Measurements from ENCODE around the gene FAM217A. TPM values are rescaled to one million over a fixed set of nuclear protein-coding genes. Genes with fewer than 3 reads are reported as not detected.

FAM217A gene
- total and polyA plus RNA-seq, 2 of the 13 experiments (the other 11 are each of a cell fraction or from before 2014, with no cell fraction given) = not detected

DNA sequence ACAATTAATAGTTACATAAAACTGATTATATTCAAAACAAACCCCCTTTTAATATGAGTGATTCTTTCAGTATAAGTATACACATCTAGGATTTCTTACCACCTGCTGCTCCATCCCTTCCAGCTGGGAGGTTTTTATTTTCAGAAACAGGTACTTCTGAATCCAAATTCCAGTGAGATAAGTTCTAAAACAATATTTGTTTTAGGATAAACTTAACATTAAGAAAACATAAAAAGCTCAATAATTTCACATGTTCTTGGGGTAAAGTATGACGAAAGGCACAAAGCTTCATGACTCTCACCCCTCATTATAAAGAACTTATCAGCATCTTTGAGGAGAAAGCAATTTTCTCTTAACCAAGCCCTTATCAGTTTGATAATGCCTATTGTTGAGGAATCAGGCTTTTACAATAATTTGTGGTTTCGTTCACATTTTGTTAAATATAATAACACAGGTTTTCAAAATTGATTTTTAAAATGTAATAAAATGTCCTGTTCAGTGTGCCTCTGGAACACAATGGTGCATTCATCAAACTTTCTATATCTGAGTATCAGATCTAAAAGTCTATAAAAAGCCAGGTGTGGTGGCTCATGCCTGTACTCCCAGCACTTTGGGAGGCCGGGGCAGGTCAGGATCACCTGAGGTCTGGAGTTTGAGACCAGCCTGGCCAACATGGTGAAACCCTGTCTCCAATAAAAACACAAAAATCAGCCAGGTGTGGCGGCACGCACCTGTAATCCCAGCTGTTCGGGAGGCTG lies 4.3 kb downstream of the FAM217A start:
- ATAC-seq (no peak), FAIRE-seq (no peak), DNase-seq (ENCODE audit: low spot score) (no peak)
- no peak overlapping the region for H2AFZ ChIP-seq (ENCODE audit: low read length)
- H4K20me1 ChIP-seq (ENCODE audit: insufficient read depth, low read length) = no peaks in the 10 kb centered on the region
- TF ChIP-seq NFE2 (CRISPR knock-in tag; IDR thresholded peaks at IDR 0.05) = no peak
- no peak for TF ChIP-seq XBP1 (CRISPR knock-in tag; IDR thresholded peaks at IDR 0.05)
- TF ChIP-seq ZNF781 (CRISPR knock-in tag; IDR thresholded peaks at IDR 0.05; ENCODE audit: borderline replicate concordance, not compliant biosample characterization) = no peak
- TF ChIP-seq, protein P1, sequence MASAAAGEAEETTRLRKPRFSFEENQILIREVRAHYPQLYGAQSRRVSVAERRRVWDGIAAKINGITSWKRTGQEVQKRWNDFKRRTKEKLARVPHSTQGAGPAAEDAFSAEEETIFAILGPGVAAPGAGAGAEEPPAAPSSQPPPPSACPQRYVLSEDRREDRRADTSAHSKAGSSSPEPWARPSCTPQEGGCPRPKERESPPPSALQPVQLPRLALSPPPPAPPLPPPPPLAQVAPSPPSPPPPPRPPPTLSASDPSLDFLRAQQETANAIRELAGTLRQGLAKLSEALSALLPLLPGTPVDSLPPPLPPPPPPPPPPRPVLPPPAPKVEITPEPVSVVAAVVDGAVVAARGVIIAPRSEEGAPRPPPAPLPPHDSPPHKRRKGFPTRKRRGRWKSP (CRISPR knock-in tag; IDR thresholded peaks at IDR 0.05) = no peak
- TF ChIP-seq, protein P2, sequence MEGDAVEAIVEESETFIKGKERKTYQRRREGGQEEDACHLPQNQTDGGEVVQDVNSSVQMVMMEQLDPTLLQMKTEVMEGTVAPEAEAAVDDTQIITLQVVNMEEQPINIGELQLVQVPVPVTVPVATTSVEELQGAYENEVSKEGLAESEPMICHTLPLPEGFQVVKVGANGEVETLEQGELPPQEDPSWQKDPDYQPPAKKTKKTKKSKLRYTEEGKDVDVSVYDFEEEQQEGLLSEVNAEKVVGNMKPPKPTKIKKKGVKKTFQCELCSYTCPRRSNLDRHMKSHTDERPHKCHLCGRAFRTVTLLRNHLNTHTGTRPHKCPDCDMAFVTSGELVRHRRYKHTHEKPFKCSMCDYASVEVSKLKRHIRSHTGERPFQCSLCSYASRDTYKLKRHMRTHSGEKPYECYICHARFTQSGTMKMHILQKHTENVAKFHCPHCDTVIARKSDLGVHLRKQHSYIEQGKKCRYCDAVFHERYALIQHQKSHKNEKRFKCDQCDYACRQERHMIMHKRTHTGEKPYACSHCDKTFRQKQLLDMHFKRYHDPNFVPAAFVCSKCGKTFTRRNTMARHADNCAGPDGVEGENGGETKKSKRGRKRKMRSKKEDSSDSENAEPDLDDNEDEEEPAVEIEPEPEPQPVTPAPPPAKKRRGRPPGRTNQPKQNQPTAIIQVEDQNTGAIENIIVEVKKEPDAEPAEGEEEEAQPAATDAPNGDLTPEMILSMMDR (CRISPR knock-in tag; IDR thresholded peaks at IDR 0.05) = no peak
- TF ChIP-seq, protein P3, sequence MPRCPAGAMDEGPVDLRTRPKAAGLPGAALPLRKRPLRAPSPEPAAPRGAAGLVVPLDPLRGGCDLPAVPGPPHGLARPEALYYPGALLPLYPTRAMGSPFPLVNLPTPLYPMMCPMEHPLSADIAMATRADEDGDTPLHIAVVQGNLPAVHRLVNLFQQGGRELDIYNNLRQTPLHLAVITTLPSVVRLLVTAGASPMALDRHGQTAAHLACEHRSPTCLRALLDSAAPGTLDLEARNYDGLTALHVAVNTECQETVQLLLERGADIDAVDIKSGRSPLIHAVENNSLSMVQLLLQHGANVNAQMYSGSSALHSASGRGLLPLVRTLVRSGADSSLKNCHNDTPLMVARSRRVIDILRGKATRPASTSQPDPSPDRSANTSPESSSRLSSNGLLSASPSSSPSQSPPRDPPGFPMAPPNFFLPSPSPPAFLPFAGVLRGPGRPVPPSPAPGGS (CRISPR knock-in tag; IDR thresholded peaks at IDR 0.05) = no peak
- TF ChIP-seq TOE1 (CRISPR knock-in tag; IDR thresholded peaks at IDR 0.05) = no peak
- TF ChIP-seq CBX2 (IDR thresholded peaks at IDR 0.05; ENCODE audit: low read depth, low read length) = no peak
- no peak for TF ChIP-seq CBX2 (CRISPR knock-in tag; IDR thresholded peaks at IDR 0.05; ENCODE audit: low read depth)
- TF ChIP-seq PRMT3 (CRISPR knock-in tag; IDR thresholded peaks at IDR 0.05; ENCODE audit: borderline replicate concordance, low read depth) = no peak
- no peak for TF ChIP-seq PLRG1 (conservative IDR thresholded peaks at IDR 0.05)
- TF ChIP-seq ZNF263 (CRISPR knock-in tag; IDR thresholded peaks at IDR 0.05) = no peak
- TF ChIP-seq, protein P4, sequence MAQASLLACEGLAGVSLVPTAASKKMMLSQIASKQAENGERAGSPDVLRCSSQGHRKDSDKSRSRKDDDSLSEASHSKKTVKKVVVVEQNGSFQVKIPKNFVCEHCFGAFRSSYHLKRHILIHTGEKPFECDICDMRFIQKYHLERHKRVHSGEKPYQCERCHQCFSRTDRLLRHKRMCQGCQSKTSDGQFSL (CRISPR knock-in tag; IDR thresholded peaks at IDR 0.05) = no peak
- TF ChIP-seq, protein P5, sequence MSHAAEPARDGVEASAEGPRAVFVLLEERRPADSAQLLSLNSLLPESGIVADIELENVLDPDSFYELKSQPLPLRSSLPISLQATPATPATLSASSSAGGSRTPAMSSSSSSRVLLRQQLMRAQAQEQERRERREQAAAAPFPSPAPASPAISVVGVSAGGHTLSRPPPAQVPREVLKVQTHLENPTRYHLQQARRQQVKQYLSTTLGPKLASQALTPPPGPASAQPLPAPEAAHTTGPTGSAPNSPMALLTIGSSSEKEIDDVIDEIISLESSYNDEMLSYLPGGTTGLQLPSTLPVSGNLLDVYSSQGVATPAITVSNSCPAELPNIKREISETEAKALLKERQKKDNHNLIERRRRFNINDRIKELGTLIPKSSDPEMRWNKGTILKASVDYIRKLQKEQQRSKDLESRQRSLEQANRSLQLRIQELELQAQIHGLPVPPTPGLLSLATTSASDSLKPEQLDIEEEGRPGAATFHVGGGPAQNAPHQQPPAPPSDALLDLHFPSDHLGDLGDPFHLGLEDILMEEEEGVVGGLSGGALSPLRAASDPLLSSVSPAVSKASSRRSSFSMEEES (CRISPR knock-in tag; IDR thresholded peaks at IDR 0.05) = no peak
- no peak for TF ChIP-seq SPEN (CRISPR knock-in tag; IDR thresholded peaks at IDR 0.05; ENCODE audit: low read depth)
- no peak overlapping the region for H3K4me2 ChIP-seq (ENCODE audit: low read depth, low read length)
- H3K27me3 ChIP-seq (ENCODE audit: control insufficient read depth in 1 of 2, insufficient read depth in 2 of 2, low read length in 2 of 2) = no peaks in the 10 kb centered on the region
- no TSS peak for BruUV-seq (replicated peaks)
- POLR2A ChIA-PET = interaction anchor here (1.6 kb wide), 1 partner anchor 53 kb away, joined by 3 read pairs; a partner anchor contains a TSS
- no peaks in the 10 kb centered on the region for H3K79me2 ChIP-seq (ENCODE audit: insufficient read depth, low read length)
- no peaks in the 10 kb centered on the region for H3K36me3 ChIP-seq (replicated peaks in 1 of 2; ENCODE audit: control insufficient read depth in 1 of 2, insufficient read depth in 2 of 2, low read length in 2 of 2)
- no peak overlapping the region for H3K9ac ChIP-seq (ENCODE audit: insufficient read depth, low read depth, low read length)
- no peak overlapping the region for H3K27ac ChIP-seq (ENCODE audit: extremely low read length, insufficient read depth, low read length)
- peaks cover 25% of the 10 kb centered on the region for H3K4me1 ChIP-seq (ENCODE audit: insufficient read depth, low read length)
- intact Hi-C loops (cut with micrococcal nuclease; ENCODE audit: unreplicated experiment) (loop anchor here (5.0 kb wide), 1 partner anchor 43 kb away; no protein-coding TSS in a partner anchor), in situ Hi-C loops (cut with HindIII; ENCODE audit: extremely low pct_ligation_motif_present, low pct_unique_long_range_greater_than_20kb) (no loop called here)
- CTCF ChIA-PET (ENCODE audit: low intra/inter-chr PET ratio, low total read pairs) = no interaction called here
- H3K9me3 ChIP-seq (ENCODE audit: low read length) = no peaks in the 10 kb centered on the region
- WGBS (ENCODE audit: low lambda C conversion rate) = 45% methylated on average over 6 of the region's 6 CpGs
- H3K4me3 ChIP-seq (replicated peaks in 1 of 3; ENCODE audit: insufficient read depth in 1 of 3, low read depth in 2 of 3, low read length in 3 of 3) = no peak overlapping the region

Data from HepG2 (cell line).